ENCODE data around the gene WFIKKN2. TPM values are rescaled to one million over a fixed set of nuclear protein-coding genes. Genes with fewer than 3 reads are reported as not detected.

WFIKKN2 gene
- total RNA-seq, 1 donor from 2014 or later: not detected

GRCh38 chr17:50887705-50888245 lies 52.4 kb downstream of the WFIKKN2 start:
- no peak overlapping the region for H3K4me3 ChIP-seq
- no peaks in the 10 kb centered on the region for H3K9me3 ChIP-seq
- intact Hi-C loops (cut with DNase I): no loop called here
- H3K36me3 ChIP-seq: no peaks in the 10 kb centered on the region
- DNase-seq (ENCODE audit: low spot score in 2 of 2): peak in 1 of 2 donors; percentile 22
- H3K27ac ChIP-seq: no peak overlapping the region
- H3K27me3 ChIP-seq: no peaks in the 10 kb centered on the region
- TF ChIP-seq CTCF (IDR thresholded peaks at IDR 0.05): no peak
- H3K4me1 ChIP-seq: no peaks in the 10 kb centered on the region

DNA sequence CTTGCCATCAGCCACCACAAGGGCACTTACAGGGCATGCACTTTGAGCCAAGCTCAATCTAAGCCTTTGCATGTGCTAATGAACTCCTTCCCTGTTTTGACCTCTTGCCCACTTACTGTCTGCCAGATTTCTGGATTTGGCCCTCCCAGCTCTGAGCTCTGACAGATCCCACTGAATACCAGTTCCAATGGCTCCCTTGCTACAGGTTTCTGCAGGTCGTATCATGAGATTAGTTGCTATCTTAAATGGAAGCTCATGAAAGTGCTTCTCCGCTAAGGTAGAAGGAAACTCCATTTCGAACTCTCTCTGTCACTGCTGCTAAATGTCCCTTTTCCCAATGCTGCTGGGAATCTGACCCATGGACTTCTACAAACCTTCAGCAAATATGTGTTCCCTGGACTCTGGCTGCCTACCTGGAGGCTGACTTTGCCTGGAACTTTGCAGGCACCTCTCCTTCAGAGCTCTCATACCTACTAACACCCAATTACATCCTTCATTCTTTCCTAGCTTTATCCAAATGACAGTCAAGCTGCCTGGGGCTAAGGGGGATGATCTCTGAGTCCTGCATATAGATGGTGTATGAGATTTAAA lies 54.2 kb downstream of the WFIKKN2 start:
- intact Hi-C loops (cut with DNase I): no loop called here
- no peak for TF ChIP-seq CTCF (IDR thresholded peaks at IDR 0.05)

DNA sequence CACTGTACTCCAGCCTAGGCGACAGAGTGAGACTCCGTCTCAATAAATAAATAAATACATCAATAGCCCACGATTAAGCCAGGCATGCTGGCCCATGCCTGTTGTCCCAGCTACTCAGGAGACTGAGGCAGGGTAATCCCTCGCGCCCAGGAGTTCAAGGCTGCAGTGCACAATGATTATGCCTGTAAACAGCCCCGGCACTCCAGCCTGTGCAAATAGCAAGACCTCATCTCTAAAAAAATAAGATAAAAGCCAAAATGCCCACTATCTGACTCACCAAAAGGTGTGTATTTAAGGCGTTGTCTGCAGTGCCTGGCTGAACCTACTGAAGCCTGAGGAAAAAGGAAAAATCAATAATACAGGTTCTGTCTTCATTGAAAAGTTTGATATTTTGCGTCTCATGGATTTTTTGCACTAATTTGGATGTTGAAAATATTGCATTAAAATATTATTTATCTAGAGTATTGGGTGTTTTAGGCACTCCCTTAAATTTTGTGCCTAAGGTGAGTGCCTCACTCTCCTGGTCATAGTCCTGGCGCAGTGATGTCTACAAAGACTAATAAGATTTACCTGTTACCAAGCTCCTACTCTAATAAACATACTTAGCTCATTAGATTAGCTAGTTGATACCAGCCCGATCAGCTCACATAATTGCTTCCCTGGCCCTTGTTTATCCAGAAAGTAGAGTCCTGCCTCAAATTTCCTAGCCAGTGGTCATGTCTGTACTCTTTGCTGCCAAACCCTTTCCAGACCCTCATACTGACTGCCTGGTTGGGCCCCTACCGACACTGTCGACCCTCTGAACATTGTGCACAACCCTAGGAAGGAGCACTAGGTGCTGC lies 55.5 kb downstream of the WFIKKN2 start:
- no peaks in the 10 kb centered on the region for H3K4me1 ChIP-seq
- DNase-seq (ENCODE audit: low spot score in 2 of 2): no peak
- H3K27ac ChIP-seq: no peak overlapping the region
- H3K36me3 ChIP-seq: no peaks in the 10 kb centered on the region
- no peaks in the 10 kb centered on the region for H3K27me3 ChIP-seq
- TF ChIP-seq CTCF (IDR thresholded peaks at IDR 0.05): no peak
- H3K4me3 ChIP-seq: no peak overlapping the region
- no peaks in the 10 kb centered on the region for H3K9me3 ChIP-seq
- intact Hi-C loops (cut with DNase I): no loop called here

More for the DNA sequence above, 54.2 kb downstream of the WFIKKN2 start:
- Histone ChIP-seq H3K27ac (no peak overlapping the region), H3K4me3 (no peak overlapping the region), H3K27me3 (no peaks in the 10 kb centered on the region), H3K4me1 (no peaks in the 10 kb centered on the region), H3K9me3 (no peaks in the 10 kb centered on the region), H3K36me3 (no peaks in the 10 kb centered on the region)
- DNase-seq (ENCODE audit: low spot score in 2 of 2): no peak

DNA sequence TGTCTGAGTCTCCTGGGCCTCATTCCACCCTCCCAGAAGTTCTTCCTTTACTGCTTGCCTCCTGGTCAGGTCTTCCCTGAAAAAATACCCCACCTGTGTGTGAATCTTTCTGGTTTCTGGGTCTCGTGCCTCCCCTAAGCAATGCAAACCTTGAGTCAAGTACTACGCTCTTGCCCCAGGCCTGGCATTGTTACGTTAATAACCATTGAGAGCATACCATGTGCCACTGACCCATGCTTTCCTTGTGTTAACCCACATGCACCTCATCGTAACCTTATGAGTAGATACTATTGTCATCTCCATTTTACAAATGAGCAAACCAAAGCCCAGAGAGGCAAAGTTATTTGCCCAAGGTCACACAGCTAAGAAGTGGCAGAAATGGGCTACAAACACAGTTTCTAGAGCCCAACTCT lies 56.2 kb downstream of the WFIKKN2 start:
- Histone ChIP-seq H3K4me1 (no peaks in the 10 kb centered on the region), H3K27ac (no peak overlapping the region), H3K4me3 (no peak overlapping the region), H3K9me3 (no peaks in the 10 kb centered on the region), H3K36me3 (no peaks in the 10 kb centered on the region), H3K27me3 (no peaks in the 10 kb centered on the region)
- DNase-seq (ENCODE audit: low spot score in 2 of 2): no peak
- TF ChIP-seq CTCF (IDR thresholded peaks at IDR 0.05): no peak
- intact Hi-C loops (cut with DNase I): no loop called here

Other genes starting within 250 kb of the WFIKKN2 start
- 30.2 TPM for gene ABCC3, start 200.7 kb upstream of the WFIKKN2 start, total RNA-seq
- 35.4 TPM for gene ANKRD40, start 127.7 kb upstream of the WFIKKN2 start, total RNA-seq
- gene LUC7L3, start 116.0 kb upstream of the WFIKKN2 start, total RNA-seq: 32.0 TPM
- not detected for gene ANKRD40CL, start 68.1 kb upstream of the WFIKKN2 start, total RNA-seq
- gene TOB1, start 30.8 kb downstream of the WFIKKN2 start, total RNA-seq: 41.7 TPM

All from ascending aorta (tissue), 2 donors.